ENCODE data around the gene FHL1.

DNA sequence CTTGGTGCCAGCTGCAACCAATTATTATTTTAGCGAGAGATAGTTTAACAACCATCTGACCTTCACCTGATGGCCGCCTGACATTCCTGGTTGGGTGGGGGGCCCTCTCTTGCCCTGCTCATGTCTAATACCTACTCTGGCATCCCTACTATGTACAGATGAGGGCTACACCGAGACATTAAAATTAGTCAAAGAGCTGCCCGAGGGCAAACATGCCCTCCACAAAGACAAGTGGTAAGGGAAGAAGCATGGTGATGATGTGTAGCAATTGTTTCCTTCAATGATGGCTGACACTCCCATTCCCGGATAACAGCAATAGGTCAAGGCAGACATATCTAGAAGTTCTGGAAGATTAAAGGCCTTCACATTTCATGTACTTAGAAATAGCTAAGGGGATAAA is 54.3 kb downstream of the FHL1 start:
- TF ChIP-seq, protein P1, sequence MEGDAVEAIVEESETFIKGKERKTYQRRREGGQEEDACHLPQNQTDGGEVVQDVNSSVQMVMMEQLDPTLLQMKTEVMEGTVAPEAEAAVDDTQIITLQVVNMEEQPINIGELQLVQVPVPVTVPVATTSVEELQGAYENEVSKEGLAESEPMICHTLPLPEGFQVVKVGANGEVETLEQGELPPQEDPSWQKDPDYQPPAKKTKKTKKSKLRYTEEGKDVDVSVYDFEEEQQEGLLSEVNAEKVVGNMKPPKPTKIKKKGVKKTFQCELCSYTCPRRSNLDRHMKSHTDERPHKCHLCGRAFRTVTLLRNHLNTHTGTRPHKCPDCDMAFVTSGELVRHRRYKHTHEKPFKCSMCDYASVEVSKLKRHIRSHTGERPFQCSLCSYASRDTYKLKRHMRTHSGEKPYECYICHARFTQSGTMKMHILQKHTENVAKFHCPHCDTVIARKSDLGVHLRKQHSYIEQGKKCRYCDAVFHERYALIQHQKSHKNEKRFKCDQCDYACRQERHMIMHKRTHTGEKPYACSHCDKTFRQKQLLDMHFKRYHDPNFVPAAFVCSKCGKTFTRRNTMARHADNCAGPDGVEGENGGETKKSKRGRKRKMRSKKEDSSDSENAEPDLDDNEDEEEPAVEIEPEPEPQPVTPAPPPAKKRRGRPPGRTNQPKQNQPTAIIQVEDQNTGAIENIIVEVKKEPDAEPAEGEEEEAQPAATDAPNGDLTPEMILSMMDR (IDR thresholded peaks at IDR 0.05): no peak
- no peak for TF ChIP-seq POLR2A (IDR thresholded peaks at IDR 0.05)

All from thyroid gland (tissue), 4 donors.